ENCODE data around the gene THEM5.

The THEM5 gene

GRCh38 chr1:151847867-151848596 is 5.5 kb downstream of the THEM5 start:
- no peak overlapping the region for H3K4me3 ChIP-seq (ENCODE audit: low read length)
- DNase-seq (ENCODE audit: low read depth): no peak
- TF ChIP-seq, protein P1, sequence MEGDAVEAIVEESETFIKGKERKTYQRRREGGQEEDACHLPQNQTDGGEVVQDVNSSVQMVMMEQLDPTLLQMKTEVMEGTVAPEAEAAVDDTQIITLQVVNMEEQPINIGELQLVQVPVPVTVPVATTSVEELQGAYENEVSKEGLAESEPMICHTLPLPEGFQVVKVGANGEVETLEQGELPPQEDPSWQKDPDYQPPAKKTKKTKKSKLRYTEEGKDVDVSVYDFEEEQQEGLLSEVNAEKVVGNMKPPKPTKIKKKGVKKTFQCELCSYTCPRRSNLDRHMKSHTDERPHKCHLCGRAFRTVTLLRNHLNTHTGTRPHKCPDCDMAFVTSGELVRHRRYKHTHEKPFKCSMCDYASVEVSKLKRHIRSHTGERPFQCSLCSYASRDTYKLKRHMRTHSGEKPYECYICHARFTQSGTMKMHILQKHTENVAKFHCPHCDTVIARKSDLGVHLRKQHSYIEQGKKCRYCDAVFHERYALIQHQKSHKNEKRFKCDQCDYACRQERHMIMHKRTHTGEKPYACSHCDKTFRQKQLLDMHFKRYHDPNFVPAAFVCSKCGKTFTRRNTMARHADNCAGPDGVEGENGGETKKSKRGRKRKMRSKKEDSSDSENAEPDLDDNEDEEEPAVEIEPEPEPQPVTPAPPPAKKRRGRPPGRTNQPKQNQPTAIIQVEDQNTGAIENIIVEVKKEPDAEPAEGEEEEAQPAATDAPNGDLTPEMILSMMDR (conservative IDR thresholded peaks at IDR 0.05; ENCODE audit: low read length): no peak

DNA sequence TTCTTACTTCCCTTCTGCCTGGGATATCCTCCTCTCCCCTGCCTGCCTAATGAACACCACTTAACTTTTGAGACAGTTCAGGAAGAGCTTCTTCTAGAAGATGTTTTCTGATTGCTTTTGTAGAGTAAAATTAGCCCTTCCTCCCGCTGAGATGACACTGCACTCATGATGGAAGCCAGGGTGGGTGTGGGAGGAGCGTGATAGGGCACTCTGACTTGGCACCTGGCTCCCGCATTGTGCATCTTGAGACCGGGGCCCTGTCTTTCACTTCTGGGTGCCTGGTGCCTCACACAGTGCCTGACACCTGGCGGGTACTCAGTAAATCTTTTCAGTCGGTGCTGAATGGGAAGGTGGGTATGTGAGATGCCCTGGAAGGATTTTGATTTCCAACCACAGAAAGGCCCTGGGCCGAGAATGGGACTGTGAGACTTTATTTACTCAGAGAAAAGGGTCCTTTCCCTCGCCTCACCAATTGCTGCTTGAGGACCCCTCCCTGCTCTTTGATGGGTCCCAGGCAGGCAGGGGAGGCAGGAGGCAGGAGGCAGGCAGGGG is 6.8 kb downstream of the THEM5 start:
- no peak for DNase-seq (ENCODE audit: low read depth)
- TF ChIP-seq, protein P1 (conservative IDR thresholded peaks at IDR 0.05; ENCODE audit: low read length): no peak
- H3K4me3 ChIP-seq (ENCODE audit: low read length): no peak overlapping the region

- no peak overlapping the region for H3K4me3 ChIP-seq (ENCODE audit: low read length)
- DNase-seq (ENCODE audit: low read depth): peak; percentile 25
- TF ChIP-seq, protein P1 (conservative IDR thresholded peaks at IDR 0.05; ENCODE audit: low read length): no peak
Measured at GRCh38 chr1:151846062-151846568, 7.4 kb downstream of the THEM5 start.

DNA sequence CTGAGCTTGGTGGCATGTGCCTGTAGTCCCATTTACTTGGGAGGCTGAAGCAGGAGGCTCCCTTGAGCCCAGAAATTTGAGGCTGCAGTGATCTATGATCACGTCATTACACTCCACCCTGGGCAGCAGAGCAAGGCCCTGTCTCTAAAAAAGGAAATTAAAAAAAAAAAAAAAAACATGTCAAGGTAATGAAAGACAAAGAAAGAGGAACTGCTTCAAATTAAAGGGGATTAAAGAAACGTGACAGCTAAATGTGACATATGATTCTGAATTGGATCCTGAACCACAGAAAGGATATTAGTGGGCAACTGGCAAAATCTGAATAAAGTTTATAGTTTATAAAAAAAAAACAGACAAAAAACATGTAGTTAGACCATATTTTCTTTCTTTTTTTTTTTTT is 10.1 kb downstream of the THEM5 start:
- TF ChIP-seq, protein P1 (conservative IDR thresholded peaks at IDR 0.05; ENCODE audit: low read length): no peak
- no peak for DNase-seq (ENCODE audit: low read depth)
- H3K4me3 ChIP-seq (ENCODE audit: low read length): no peak overlapping the region

GRCh38 chr1:151841141-151841540 is 12.4 kb downstream of the THEM5 start:
- no peak for DNase-seq (ENCODE audit: low read depth)
- H3K4me3 ChIP-seq (ENCODE audit: low read length): no peak overlapping the region
- TF ChIP-seq, protein P1 (conservative IDR thresholded peaks at IDR 0.05; ENCODE audit: low read length): no peak

GRCh38 chr1:151840421-151840820 is 13.1 kb downstream of the THEM5 start:
- TF ChIP-seq, protein P1 (conservative IDR thresholded peaks at IDR 0.05; ENCODE audit: low read length): no peak
- H3K4me3 ChIP-seq (ENCODE audit: low read length): no peak overlapping the region
- no peak for DNase-seq (ENCODE audit: low read depth)

Measured in AG10803 (cell line).